ENCODE data around the gene KLHDC7A. TPM values are rescaled to one million over a fixed set of nuclear protein-coding genes. Genes with fewer than 3 reads are reported as not detected.

Gene KLHDC7A
- total RNA-seq, 1 donor from 2014 or later, result not detected

- intact Hi-C loops (cut with micrococcal nuclease), result no loop called here
- H3K27ac ChIP-seq (replicated peaks), result no peak overlapping the region
- H3K36me3 ChIP-seq, result no peaks in the 10 kb centered on the region
- H3K9me3 ChIP-seq (replicated peaks), result peaks cover 34% of the 10 kb centered on the region
- H3K4me3 ChIP-seq, result no peak overlapping the region
- no peak for DNase-seq
- H3K4me1 ChIP-seq, result no peaks in the 10 kb centered on the region
- TF ChIP-seq CTCF (IDR thresholded peaks at IDR 0.05; ENCODE audit: borderline replicate concordance), result no peak
- peaks cover 30% of the 10 kb centered on the region for H3K27me3 ChIP-seq (ENCODE audit: low read depth)
Measured at GRCh38 chr1:18516473-18516872, 35.7 kb downstream of the KLHDC7A start.

GRCh38 chr1:18526436-18527275, 45.9 kb downstream of the KLHDC7A start:
- Histone ChIP-seq H3K27me3 (ENCODE audit: low read depth) (peaks cover 85% of the 10 kb centered on the region), H3K4me3 (no peak overlapping the region), H3K27ac (replicated peaks) (no peak overlapping the region), H3K36me3 (no peaks in the 10 kb centered on the region), H3K9me3 (replicated peaks) (no peaks in the 10 kb centered on the region), H3K4me1 (no peaks in the 10 kb centered on the region)
- intact Hi-C loops (cut with micrococcal nuclease), result no loop called here
- DNase-seq, result no peak
- no peak for TF ChIP-seq CTCF (IDR thresholded peaks at IDR 0.05; ENCODE audit: borderline replicate concordance)

GRCh38 chr1:18527514-18527913, 46.8 kb downstream of the KLHDC7A start:
- no peak for DNase-seq
- H3K9me3 ChIP-seq (replicated peaks), result no peaks in the 10 kb centered on the region
- H3K4me1 ChIP-seq, result no peaks in the 10 kb centered on the region
- H3K4me3 ChIP-seq, result no peak overlapping the region
- intact Hi-C loops (cut with micrococcal nuclease), result no loop called here
- no peak for TF ChIP-seq CTCF (IDR thresholded peaks at IDR 0.05; ENCODE audit: borderline replicate concordance)
- no peaks in the 10 kb centered on the region for H3K36me3 ChIP-seq
- H3K27ac ChIP-seq (replicated peaks), result no peak overlapping the region
- peaks cover 87% of the 10 kb centered on the region for H3K27me3 ChIP-seq (ENCODE audit: low read depth)

GRCh38 chr1:18527921-18528320, 47.2 kb downstream of the KLHDC7A start:
- intact Hi-C loops (cut with micrococcal nuclease), result no loop called here
- no peak for TF ChIP-seq CTCF (IDR thresholded peaks at IDR 0.05; ENCODE audit: borderline replicate concordance)

GRCh38 chr1:18528616-18529015, 47.9 kb downstream of the KLHDC7A start:
- no peaks in the 10 kb centered on the region for H3K4me1 ChIP-seq
- no peaks in the 10 kb centered on the region for H3K36me3 ChIP-seq
- no peak overlapping the region for H3K27ac ChIP-seq (replicated peaks)
- no peaks in the 10 kb centered on the region for H3K9me3 ChIP-seq (replicated peaks)
- no peak for TF ChIP-seq CTCF (IDR thresholded peaks at IDR 0.05; ENCODE audit: borderline replicate concordance)
- intact Hi-C loops (cut with micrococcal nuclease), result no loop called here
- no peak for DNase-seq
- no peak overlapping the region for H3K4me3 ChIP-seq
- H3K27me3 ChIP-seq (ENCODE audit: low read depth), result peaks cover 87% of the 10 kb centered on the region

More at GRCh38 chr1:18527921-18528320, 47.2 kb downstream of the KLHDC7A start:
- Histone ChIP-seq H3K9me3 (replicated peaks) (no peaks in the 10 kb centered on the region), H3K27ac (replicated peaks) (no peak overlapping the region), H3K4me3 (no peak overlapping the region), H3K36me3 (no peaks in the 10 kb centered on the region), H3K27me3 (ENCODE audit: low read depth) (peaks cover 87% of the 10 kb centered on the region), H3K4me1 (no peaks in the 10 kb centered on the region)
- no peak for DNase-seq

All from left ventricle myocardium inferior (tissue), 1 donor.